NB4 (cell line): Measurements from ENCODE around the gene GRID1.
A peak's percentile ranks its signal among the peaks of the same experiment; 100 is the strongest.
"Not testable (repeated sequence)": the region's sequence is repeated elsewhere in the genome, so short reads cannot be mapped to it uniquely, and the experiment has no call there.

ENCODE experiments used
- DNase-seq: peaks from one replicate; pipeline ENCODE4 v3.0.0; 2010; ENCODE audit warnings: low read depth
- H3K4me3 ChIP-seq: one replicate; pipeline ENCODE4 v1.5.1; 2011; ENCODE audit warnings: mild to moderate bottlenecking, low read depth, low read length, moderate library complexity
- MYC ChIP-seq: IDR thresholded peaks from 2 replicates; pipeline ENCODE4 v1.6.1; 2011; ENCODE audit warnings: low read depth, low read length
- POLR2A ChIP-seq: IDR thresholded peaks from 2 replicates; pipeline ENCODE4 v1.6.1; 2011; ENCODE audit warnings: mild to moderate bottlenecking; ENCODE audit not compliant: insufficient read length; ENCODE audit errors: extremely low read depth
- TF ChIP-seq, protein P1 (sequence below): IDR thresholded peaks from one replicate; pipeline ENCODE4 v1.5.1; 2012; ENCODE audit warnings: low read depth, low read length
- TF ChIP-seq, protein P2 (sequence below): IDR thresholded peaks from 2 replicates; pipeline ENCODE4 v1.6.1; 2011; ENCODE audit warnings: low read depth, low read length

The GRID1 gene

GRCh38 chr10:86243651-86244155, 122.9 kb downstream of the GRID1 start:
- DNase-seq: no peak
- TF ChIP-seq, protein P1, sequence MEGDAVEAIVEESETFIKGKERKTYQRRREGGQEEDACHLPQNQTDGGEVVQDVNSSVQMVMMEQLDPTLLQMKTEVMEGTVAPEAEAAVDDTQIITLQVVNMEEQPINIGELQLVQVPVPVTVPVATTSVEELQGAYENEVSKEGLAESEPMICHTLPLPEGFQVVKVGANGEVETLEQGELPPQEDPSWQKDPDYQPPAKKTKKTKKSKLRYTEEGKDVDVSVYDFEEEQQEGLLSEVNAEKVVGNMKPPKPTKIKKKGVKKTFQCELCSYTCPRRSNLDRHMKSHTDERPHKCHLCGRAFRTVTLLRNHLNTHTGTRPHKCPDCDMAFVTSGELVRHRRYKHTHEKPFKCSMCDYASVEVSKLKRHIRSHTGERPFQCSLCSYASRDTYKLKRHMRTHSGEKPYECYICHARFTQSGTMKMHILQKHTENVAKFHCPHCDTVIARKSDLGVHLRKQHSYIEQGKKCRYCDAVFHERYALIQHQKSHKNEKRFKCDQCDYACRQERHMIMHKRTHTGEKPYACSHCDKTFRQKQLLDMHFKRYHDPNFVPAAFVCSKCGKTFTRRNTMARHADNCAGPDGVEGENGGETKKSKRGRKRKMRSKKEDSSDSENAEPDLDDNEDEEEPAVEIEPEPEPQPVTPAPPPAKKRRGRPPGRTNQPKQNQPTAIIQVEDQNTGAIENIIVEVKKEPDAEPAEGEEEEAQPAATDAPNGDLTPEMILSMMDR: no peak
- TF ChIP-seq MYC (no peak), POLR2A (no peak)
- TF ChIP-seq, protein P2, sequence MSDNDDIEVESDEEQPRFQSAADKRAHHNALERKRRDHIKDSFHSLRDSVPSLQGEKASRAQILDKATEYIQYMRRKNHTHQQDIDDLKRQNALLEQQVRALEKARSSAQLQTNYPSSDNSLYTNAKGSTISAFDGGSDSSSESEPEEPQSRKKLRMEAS: no peak

DNA sequence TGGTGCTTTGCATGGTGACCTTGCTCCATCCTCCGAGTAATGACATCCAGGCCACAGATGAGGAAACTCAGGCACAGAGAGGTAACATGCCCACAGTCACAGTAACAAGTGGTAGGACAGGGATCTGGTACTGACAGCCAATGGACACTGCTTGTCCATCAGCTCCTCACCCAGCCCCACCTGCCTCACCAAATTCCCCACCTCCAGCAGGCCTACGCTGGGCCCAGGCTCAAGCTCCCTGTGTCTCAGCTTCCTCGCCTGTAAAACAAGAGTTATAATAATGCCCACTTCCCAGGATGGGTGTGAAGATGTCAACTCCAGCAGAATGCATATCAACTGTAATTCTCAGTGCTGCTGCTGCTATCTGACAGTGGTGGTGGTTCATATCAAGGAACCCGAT, 123.8 kb downstream of the GRID1 start:
- DNase-seq: no peak
- TF ChIP-seq, protein P2: no peak
- no peak overlapping the region for H3K4me3 ChIP-seq

More at GRCh38 chr10:86243651-86244155, 122.9 kb downstream of the GRID1 start:
- H3K4me3 ChIP-seq: no peak overlapping the region

- H3K4me3 ChIP-seq: not testable (repeated sequence)
Observed at GRCh38 chr10:86238089-86238488, 128.5 kb downstream of the GRID1 start.

DNA sequence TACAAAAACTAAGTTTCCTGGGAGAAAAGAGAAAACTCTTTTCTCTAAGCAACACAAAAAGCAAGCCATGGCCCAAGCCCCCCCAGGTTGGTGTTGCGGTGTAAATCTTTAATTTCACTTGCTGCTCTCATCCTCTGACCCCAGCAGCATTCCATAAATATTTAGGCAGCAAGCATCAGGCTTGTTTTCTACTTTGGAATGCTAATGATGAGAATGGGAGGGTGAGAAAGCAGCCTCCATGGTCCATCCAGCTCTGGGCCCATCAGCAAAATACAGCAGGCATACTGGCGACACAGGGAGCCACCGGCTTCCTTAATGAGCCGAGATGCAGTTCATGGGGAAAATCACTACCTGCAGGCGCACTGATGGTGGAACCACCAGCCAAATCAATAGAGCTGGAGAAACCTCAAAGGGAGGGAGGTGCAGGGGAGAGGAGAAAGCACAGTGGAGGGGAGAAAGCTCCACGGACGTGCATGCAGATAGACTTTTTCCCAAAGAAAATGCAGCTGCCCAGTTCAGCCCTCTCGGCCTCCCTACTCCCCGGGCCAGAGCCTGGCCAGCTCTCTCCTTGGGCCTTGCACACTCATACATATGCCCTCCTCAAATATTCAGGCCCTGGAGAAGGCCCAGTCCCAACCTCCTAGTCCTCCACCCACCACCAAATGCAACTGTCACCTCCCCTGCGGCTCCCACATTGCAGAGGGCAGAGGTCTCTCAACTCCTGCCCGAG, 131.9 kb downstream of the GRID1 start:
- TF ChIP-seq POLR2A (no peak), MYC (no peak)
- TF ChIP-seq, protein P2: no peak
- TF ChIP-seq, protein P1: no peak
- H3K4me3 ChIP-seq: no peak overlapping the region
- DNase-seq: no peak

More at GRCh38 chr10:86238089-86238488, 128.5 kb downstream of the GRID1 start:
- not testable (repeated sequence) for DNase-seq

GRCh38 chr10:86234107-86234506, 132.5 kb downstream of the GRID1 start:
- TF ChIP-seq, protein P2: no peak
- TF ChIP-seq, protein P1: no peak
- TF ChIP-seq POLR2A (no peak), MYC (no peak)
- peak; percentile 84 for DNase-seq
- no peak overlapping the region for H3K4me3 ChIP-seq

GRCh38 chr10:86233131-86233530, 133.5 kb downstream of the GRID1 start:
- no peak for DNase-seq
- no peak for TF ChIP-seq POLR2A
- TF ChIP-seq, protein P2: no peak
- TF ChIP-seq, protein P1: no peak
- no peak for TF ChIP-seq MYC
- no peak overlapping the region for H3K4me3 ChIP-seq

DNA sequence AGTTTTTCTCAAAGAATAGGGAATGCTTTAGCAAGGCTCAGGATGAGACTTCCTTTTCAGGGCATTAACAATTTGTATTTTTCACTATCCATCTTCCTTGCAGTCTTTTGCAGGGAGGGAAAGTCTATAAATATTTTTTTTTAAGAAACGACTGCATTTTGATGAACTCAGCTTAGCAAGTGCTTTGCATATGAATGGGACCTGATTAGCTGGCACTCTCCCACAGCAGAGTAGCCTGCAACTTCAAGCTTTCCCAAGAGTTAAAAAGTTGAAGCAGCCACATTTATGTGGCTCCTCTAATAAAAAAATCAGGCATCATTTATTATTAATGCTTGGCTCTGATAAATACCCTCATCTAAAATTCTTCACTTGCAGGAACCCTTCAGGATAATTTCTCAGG, 134.0 kb downstream of the GRID1 start:
- DNase-seq: no peak
- no peak overlapping the region for H3K4me3 ChIP-seq
- TF ChIP-seq POLR2A (no peak), MYC (no peak)
- TF ChIP-seq, protein P1: no peak
- TF ChIP-seq, protein P2: no peak
